Measurements from ENCODE around the gene TSC22D3.

Gene TSC22D3

DNA sequence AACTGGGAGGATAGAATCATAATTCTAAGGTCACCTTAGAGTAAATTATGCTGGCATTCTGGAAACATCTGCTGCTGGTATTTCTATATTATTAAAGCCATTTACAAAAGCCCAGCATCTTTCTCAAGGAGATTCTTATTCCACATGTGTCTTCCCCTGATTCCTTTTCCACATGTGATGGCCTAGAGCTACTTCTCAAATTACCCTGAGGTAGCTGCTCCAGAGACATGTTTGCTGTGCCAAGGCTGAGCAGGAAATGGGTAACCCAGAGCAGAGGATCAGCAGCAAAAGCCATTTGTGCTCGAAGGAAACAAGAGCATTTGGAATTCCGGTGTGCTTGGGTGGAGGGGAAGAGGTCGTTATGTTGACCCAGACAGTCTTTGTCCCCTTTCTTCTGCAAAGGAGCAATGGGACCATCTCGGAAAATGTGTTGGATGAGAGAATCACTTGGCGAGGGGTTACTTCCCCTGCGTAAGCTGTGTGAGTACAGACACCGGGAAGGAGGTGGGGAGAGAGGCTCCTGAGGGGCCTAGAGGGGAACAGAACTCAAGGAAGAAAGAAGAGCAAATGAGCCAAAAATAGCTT, 24.6 kb downstream of the TSC22D3 start:
- no peak overlapping the region for H3K4me3 ChIP-seq (ENCODE audit: low read depth, low read length)
- TF ChIP-seq, protein P1, sequence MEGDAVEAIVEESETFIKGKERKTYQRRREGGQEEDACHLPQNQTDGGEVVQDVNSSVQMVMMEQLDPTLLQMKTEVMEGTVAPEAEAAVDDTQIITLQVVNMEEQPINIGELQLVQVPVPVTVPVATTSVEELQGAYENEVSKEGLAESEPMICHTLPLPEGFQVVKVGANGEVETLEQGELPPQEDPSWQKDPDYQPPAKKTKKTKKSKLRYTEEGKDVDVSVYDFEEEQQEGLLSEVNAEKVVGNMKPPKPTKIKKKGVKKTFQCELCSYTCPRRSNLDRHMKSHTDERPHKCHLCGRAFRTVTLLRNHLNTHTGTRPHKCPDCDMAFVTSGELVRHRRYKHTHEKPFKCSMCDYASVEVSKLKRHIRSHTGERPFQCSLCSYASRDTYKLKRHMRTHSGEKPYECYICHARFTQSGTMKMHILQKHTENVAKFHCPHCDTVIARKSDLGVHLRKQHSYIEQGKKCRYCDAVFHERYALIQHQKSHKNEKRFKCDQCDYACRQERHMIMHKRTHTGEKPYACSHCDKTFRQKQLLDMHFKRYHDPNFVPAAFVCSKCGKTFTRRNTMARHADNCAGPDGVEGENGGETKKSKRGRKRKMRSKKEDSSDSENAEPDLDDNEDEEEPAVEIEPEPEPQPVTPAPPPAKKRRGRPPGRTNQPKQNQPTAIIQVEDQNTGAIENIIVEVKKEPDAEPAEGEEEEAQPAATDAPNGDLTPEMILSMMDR (IDR thresholded peaks at IDR 0.05; ENCODE audit: borderline replicate concordance, insufficient read depth, low read depth, low read length): no peak

DNA sequence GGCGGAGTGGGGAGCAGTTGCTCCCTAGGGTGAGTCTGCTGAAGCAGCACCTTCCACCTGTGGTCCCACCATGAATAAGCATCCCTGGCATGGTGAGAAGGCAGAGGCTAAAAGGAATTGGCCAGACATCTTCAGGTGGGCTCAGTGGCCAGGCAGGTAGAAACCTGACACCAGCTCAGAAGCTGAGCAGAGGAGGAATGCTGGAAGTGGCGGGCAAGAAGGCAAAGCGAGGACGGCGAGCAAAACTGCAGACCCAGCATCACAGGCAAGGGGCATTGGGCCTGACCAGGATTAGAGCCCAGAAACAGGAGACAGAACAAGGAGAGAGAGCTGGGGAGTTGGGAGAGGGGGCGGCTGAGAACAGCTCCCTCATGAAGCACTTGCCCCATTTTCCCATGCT, 25.3 kb downstream of the TSC22D3 start:
- H3K4me3 ChIP-seq (ENCODE audit: low read depth, low read length): no peak overlapping the region
- TF ChIP-seq, protein P1 (IDR thresholded peaks at IDR 0.05; ENCODE audit: borderline replicate concordance, insufficient read depth, low read depth, low read length): no peak

DNA sequence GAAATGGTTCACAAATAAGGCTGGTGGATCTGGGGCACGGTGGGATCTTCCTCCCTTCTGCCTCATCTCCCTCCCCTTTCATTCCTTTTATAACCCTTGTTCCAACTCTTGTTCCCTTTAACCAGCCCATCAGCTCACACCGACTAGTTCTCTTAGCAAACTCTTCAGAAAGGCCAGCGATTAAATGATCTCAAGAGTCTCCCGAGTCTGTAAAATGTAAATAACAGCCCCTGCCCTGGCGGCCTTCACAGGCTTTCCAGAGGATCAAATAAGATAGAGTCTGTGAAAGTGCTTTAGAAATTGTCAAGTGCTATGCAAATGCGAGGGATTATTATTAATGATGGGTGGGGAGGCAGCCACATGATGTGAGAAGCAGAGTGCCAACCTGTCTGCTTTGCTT, 27.1 kb downstream of the TSC22D3 start:
- TF ChIP-seq, protein P1 (IDR thresholded peaks at IDR 0.05; ENCODE audit: borderline replicate concordance, insufficient read depth, low read depth, low read length): no peak
- no peak overlapping the region for H3K4me3 ChIP-seq (ENCODE audit: low read depth, low read length)

DNA sequence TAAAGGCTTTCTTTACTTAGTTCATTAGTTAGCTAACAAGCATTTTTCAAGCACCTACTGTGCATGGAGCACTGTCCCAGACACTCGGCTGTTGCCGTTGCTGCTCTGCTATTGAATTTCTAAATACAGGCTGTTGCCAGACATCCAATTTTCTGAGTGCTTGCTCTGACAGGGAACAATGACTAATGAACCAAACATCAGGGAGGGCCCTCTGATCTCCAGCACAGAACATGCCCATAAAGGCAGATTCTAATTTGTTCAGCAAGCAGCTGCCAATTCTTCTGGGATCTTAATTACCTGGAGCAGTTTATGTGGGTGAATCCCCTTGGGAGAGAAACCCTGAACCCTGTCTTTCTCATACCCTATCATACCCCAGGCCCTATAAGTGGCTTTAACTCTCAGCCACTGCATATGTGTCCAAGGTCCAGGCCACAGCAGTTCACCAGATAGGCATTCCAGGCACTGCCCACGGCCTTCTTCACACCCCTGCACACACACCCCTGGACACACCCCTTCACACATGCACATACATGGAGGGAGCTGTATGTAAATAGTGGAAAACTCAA, 27.9 kb downstream of the TSC22D3 start:
- TF ChIP-seq, protein P1 (IDR thresholded peaks at IDR 0.05; ENCODE audit: borderline replicate concordance, insufficient read depth, low read depth, low read length): no peak
- H3K4me3 ChIP-seq (ENCODE audit: low read depth, low read length): no peak overlapping the region

DNA sequence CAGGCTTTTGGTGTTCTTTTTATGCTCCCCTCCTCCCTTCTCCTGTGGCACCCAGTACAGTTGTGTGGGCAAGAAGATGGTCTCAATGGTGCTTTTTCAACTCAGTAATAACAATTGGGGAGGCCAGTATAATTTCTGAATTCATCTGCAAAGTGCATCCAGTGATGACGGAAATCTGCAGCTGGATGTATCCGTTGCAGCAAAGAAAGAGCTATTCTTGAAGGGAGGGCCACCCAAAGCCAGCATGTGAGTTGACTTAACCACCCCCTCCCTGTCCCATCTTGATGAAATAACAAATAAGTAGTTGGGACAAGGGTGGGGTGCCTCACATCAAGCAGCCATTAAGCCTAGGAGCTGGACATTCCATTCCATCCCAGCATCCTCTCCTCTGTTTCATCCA, 30.7 kb downstream of the TSC22D3 start:
- TF ChIP-seq, protein P1 (IDR thresholded peaks at IDR 0.05; ENCODE audit: borderline replicate concordance, insufficient read depth, low read depth, low read length): no peak
- no peak overlapping the region for H3K4me3 ChIP-seq (ENCODE audit: low read depth, low read length)

DNA sequence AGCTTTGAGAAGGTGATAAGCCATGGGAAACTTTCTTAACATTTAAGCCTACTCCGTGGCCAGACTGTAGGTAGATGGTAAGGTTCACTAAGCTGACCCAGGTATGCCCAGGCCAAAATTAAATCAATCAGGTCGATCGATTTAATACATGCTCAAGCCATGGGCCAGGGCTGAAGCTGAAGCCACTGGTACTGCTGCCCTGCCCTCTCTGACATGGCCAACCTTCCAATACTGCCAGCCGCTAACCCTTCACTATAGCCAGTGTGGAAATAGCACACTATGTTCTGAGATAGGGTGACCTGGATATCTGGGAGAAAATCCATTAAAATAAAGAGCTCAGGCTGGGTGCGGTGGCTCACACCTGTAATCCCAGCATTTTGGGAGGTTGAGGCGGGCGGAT, 31.6 kb downstream of the TSC22D3 start:
- TF ChIP-seq, protein P1 (IDR thresholded peaks at IDR 0.05; ENCODE audit: borderline replicate concordance, insufficient read depth, low read depth, low read length): no peak
- H3K4me3 ChIP-seq (ENCODE audit: low read depth, low read length): no peak overlapping the region

DNA sequence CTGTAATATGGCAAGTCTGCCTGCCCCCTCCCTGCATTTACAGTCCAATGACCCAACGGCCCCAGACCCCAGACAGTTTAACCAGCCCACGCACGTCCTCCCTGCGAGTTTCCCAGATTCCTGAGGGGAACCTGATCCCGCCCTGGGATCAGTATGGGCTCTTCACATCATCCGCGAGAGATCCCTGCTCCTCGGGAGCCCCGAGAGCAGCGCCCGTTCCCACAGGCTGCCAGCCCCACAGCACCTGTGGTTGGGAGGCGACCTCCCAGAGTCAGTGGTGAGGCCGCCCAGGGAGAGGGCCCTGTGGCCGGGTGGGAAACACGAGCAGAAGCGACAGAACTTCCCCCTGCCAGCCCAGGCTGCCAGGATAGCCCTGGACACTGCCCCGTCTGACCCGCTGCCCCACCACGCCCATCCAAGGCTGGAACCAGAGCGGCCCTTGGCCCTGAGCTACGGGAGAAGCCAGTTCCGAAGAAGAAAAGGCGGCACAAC, 32.8 kb downstream of the TSC22D3 start:
- no peak overlapping the region for H3K4me3 ChIP-seq (ENCODE audit: low read depth, low read length)
- TF ChIP-seq, protein P1 (IDR thresholded peaks at IDR 0.05; ENCODE audit: borderline replicate concordance, insufficient read depth, low read depth, low read length): no peak
